ENCODE measurements around the gene DNHD1.

Gene DNHD1

DNA sequence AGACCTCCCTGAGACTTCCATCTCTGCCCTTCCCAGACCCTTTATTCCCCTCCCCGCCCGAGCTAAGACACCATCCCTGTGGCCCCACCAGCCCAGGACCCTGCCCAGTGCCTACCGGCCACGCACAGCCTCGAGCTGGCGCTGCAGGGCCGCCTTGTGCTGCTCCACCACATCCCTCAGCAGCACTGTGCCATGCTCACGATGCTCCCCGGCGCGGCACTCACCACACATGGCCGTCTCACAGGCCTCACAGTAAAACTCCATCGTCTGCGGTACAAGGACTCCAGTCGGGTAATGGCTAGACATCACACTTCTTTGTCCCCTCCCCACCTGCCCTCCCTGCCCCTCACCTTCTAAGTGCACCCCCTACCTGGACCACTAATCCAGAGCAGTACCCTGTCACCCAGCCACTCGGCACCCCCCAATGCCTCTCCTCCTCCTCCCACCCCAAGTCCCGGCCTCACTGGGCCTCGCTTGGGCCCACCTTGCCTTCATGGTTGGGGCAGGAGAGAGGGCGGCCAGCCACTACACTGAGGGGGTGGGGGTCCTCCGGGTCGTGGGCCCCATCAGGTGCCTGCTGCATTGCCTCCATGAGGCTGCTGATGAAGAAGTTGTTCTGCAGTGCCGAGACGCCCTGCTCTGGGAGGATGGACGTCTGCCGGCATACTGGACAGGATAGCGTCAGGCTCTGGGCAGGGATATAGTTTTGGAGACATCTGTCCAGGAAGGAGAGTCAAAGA, 39.3 kb upstream of the DNHD1 start:
- no peaks in the 10 kb centered on the region for H3K9me2 ChIP-seq (replicated peaks; ENCODE audit: control insufficient read depth, low read length)
- H3K27me3 ChIP-seq (ENCODE audit: control insufficient read depth, low read length), result no peaks in the 10 kb centered on the region
- no peaks in the 10 kb centered on the region for H3K79me2 ChIP-seq (ENCODE audit: control insufficient read depth, low read length)
- H3K4me2 ChIP-seq (ENCODE audit: low read length), result no peak overlapping the region
- no peaks in the 10 kb centered on the region for H3K9me3 ChIP-seq (ENCODE audit: control insufficient read depth, insufficient read depth, low read length)
- no peaks in the 10 kb centered on the region for H3K4me1 ChIP-seq (ENCODE audit: control insufficient read depth, low read length)
- H4K20me1 ChIP-seq (ENCODE audit: control insufficient read depth, insufficient read depth, low read depth, low read length), result no peaks in the 10 kb centered on the region; the same call in 1 of the 2 replicates
- H3F3A ChIP-seq (ENCODE audit: control insufficient read depth, insufficient read depth), result no peaks in the 10 kb centered on the region
- no peak for TF ChIP-seq EZH2phosphoT487 (IDR thresholded peaks at IDR 0.05; ENCODE audit: borderline replicate concordance, low read length)
- TF ChIP-seq, protein P1, sequence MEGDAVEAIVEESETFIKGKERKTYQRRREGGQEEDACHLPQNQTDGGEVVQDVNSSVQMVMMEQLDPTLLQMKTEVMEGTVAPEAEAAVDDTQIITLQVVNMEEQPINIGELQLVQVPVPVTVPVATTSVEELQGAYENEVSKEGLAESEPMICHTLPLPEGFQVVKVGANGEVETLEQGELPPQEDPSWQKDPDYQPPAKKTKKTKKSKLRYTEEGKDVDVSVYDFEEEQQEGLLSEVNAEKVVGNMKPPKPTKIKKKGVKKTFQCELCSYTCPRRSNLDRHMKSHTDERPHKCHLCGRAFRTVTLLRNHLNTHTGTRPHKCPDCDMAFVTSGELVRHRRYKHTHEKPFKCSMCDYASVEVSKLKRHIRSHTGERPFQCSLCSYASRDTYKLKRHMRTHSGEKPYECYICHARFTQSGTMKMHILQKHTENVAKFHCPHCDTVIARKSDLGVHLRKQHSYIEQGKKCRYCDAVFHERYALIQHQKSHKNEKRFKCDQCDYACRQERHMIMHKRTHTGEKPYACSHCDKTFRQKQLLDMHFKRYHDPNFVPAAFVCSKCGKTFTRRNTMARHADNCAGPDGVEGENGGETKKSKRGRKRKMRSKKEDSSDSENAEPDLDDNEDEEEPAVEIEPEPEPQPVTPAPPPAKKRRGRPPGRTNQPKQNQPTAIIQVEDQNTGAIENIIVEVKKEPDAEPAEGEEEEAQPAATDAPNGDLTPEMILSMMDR (IDR thresholded peaks at IDR 0.05; ENCODE audit: low read depth, low read length, poor library complexity, severe bottlenecking), result no peak
- H3K36me3 ChIP-seq (ENCODE audit: control insufficient read depth, low read length), result no peaks in the 10 kb centered on the region
- H3K4me3 ChIP-seq (ENCODE audit: low read length), result no peak overlapping the region
- H3K27ac ChIP-seq (ENCODE audit: low read depth, low read length), result no peak overlapping the region

DNA sequence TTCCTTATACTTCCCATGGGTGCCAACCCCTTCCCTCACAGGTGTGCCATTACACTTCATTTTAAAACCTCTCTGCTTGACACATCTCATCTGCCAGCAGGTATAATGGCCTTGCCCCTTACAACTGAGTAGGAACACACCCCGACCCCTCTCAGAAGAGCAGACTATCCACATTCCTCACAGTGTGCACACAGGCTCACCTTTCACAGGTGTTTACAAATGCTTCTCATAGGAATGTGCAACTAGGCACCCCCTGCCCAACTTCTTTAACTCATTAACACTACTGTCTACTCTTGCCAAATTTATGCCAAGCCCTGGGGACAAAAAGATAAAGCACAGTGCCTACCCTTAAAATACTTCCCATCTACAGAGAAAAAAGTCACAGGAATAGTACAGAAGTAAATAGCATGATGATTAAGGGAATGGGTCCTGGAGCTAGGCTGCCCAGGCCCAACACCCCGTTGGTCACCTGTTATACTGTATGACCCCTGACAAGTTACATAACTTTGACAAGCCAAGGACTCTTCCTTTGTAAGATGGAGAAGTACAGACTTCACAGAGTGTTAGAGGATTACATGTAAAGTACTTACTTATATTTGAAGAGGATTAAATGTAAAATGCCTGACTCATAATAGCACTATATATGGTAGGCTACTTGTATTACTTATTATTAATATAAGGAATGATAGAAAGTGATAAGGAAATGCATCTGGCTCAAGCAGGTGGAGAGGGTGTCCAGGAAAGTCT, 38.6 kb upstream of the DNHD1 start:
- TF ChIP-seq, protein P1 (IDR thresholded peaks at IDR 0.05; ENCODE audit: low read depth, low read length, poor library complexity, severe bottlenecking), result no peak
- TF ChIP-seq EZH2phosphoT487 (IDR thresholded peaks at IDR 0.05; ENCODE audit: borderline replicate concordance, low read length), result no peak
- no peaks in the 10 kb centered on the region for H3K27me3 ChIP-seq (ENCODE audit: control insufficient read depth, low read length)
- H3K4me1 ChIP-seq (ENCODE audit: control insufficient read depth, low read length), result no peaks in the 10 kb centered on the region
- H3F3A ChIP-seq (ENCODE audit: control insufficient read depth, insufficient read depth), result no peaks in the 10 kb centered on the region
- no peak overlapping the region for H3K27ac ChIP-seq (ENCODE audit: low read depth, low read length)
- no peaks in the 10 kb centered on the region for H3K9me2 ChIP-seq (replicated peaks; ENCODE audit: control insufficient read depth, low read length)
- no peak overlapping the region for H3K4me3 ChIP-seq (ENCODE audit: low read length)
- no peaks in the 10 kb centered on the region for H3K9me3 ChIP-seq (ENCODE audit: control insufficient read depth, insufficient read depth, low read length)
- H3K4me2 ChIP-seq (ENCODE audit: low read length), result no peak overlapping the region
- no peaks in the 10 kb centered on the region; the same call in 1 of the 2 replicates for H4K20me1 ChIP-seq (ENCODE audit: control insufficient read depth, insufficient read depth, low read depth, low read length)
- no peaks in the 10 kb centered on the region for H3K36me3 ChIP-seq (ENCODE audit: control insufficient read depth, low read length)
- no peaks in the 10 kb centered on the region for H3K79me2 ChIP-seq (ENCODE audit: control insufficient read depth, low read length)

DNA sequence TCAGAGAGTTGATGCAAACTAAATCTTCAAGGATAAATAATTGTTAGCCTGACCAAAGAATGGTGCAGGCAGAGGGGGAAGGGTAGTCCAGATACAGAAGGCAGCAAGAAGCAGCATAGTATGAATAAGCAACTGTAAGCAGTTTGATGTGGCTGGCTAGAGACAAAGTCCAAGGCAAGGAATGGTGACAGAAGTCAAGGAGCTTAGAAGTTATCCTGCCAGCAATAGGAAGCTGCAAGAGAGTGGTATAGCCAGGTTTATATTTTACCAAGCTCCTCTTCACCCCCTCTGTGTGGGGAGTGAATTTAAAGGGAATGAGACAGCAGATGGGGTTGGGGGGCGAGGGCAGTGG, 38.0 kb upstream of the DNHD1 start:
- Histone ChIP-seq H3K27me3 (ENCODE audit: control insufficient read depth, low read length) (no peaks in the 10 kb centered on the region), H3K79me2 (ENCODE audit: control insufficient read depth, low read length) (no peaks in the 10 kb centered on the region), H3K4me1 (ENCODE audit: control insufficient read depth, low read length) (no peaks in the 10 kb centered on the region), H4K20me1 (ENCODE audit: control insufficient read depth, insufficient read depth, low read depth, low read length) (no peaks in the 10 kb centered on the region; the same call in 1 of the 2 replicates), H3K9me3 (ENCODE audit: control insufficient read depth, insufficient read depth, low read length) (no peaks in the 10 kb centered on the region), H3F3A (ENCODE audit: control insufficient read depth, insufficient read depth) (no peaks in the 10 kb centered on the region), H3K27ac (ENCODE audit: low read depth, low read length) (no peak overlapping the region), H3K4me2 (ENCODE audit: low read length) (no peak overlapping the region), H3K4me3 (ENCODE audit: low read length) (no peak overlapping the region), H3K36me3 (ENCODE audit: control insufficient read depth, low read length) (no peaks in the 10 kb centered on the region), H3K9me2 (replicated peaks; ENCODE audit: control insufficient read depth, low read length) (no peaks in the 10 kb centered on the region)
- TF ChIP-seq EZH2phosphoT487 (IDR thresholded peaks at IDR 0.05; ENCODE audit: borderline replicate concordance, low read length), result no peak
- TF ChIP-seq, protein P1 (IDR thresholded peaks at IDR 0.05; ENCODE audit: low read depth, low read length, poor library complexity, severe bottlenecking), result no peak

Data from DOHH2 (cell line).